Neural progenitor cell (in vitro differentiated cells): ENCODE data around the gene RELCH.

Source experiments
- CTCF ChIP-seq: fragments of 200-600 bp; sonication (generic); IDR thresholded peaks from 2 replicates; pipeline ENCODE4 v1.5.1; 2017; ENCODE audit warnings: antibody characterized with exemption, mild to moderate bottlenecking
- EZH2phosphoT487 ChIP-seq: fragments of 200-600 bp; sonication (generic); IDR thresholded peaks from 2 replicates; pipeline ENCODE4 v1.6.1; 2017; ENCODE audit warnings: antibody characterized with exemption

GRCh38 chr18:62249478-62250097 is 62.5 kb downstream of the RELCH start:
- TF ChIP-seq CTCF = peak; percentile 78
- no peak for TF ChIP-seq EZH2phosphoT487
